ENCODE results near the gene LBX2. TPM values are rescaled to one million over a fixed set of nuclear protein-coding genes. Genes with fewer than 3 reads are reported as not detected.

LBX2 gene
- total RNA-seq, 4 donors from 2014 or later, result 0.80 to 3.8 (median 1.6) TPM; not detected in 1

- in situ Hi-C loops (cut with MboI; ENCODE audit: low pct_ligation_motif_present in 1 of 4, low pct_unique_long_range_greater_than_20kb in 1 of 4, low sequenced_read_pairs in 3 of 4) (no loop called here), intact Hi-C loops (cut with DNase I; ENCODE audit: low total_unique reads) (no loop called here)
- Histone ChIP-seq H3K27ac (no peak overlapping the region), H3K36me3 (peaks cover 0 to 4% (median 0%) of the 10 kb centered on the region in 4 donors), H3K27me3 (no peaks in the 10 kb centered on the region), H3K4me1 (peaks cover 0 to 8% (median under 1%) of the 10 kb centered on the region in 4 donors), H3K9me3 (no peaks in the 10 kb centered on the region), H3K4me3 (no peak overlapping the region)
- DNase-seq, result no peak
- no peak for TF ChIP-seq EP300 (IDR thresholded peaks at IDR 0.05; ENCODE audit: low read depth)
- TF ChIP-seq POLR2AphosphoS5 (IDR thresholded peaks at IDR 0.05), result no peak
- no peak for TF ChIP-seq POLR2A (IDR thresholded peaks at IDR 0.05)
- TF ChIP-seq CTCF (IDR thresholded peaks at IDR 0.05), result no peak
- whole genome bisulfite sequencing, 2 donors (ENCODE audit: low coverage in 1 of 2), result 79 to 85% methylated on average over 8 to 23 of the region's 23 CpGs
Measured at GRCh38 chr2:74536166-74536950, 37.0 kb upstream of the LBX2 start.

- no peaks in the 10 kb centered on the region for H3K27me3 ChIP-seq
- WGBS, 2 donors (ENCODE audit: low coverage in 1 of 2), result 87 to 100% methylated on average over 1 to 10 of the region's 10 CpGs
- peaks cover 5 to 16% (median 8%) of the 10 kb centered on the region in 4 donors for H3K4me1 ChIP-seq
- intact Hi-C loops (cut with DNase I; ENCODE audit: low total_unique reads) (no loop called here), in situ Hi-C loops (cut with MboI; ENCODE audit: low pct_ligation_motif_present in 1 of 4, low pct_unique_long_range_greater_than_20kb in 1 of 4, low sequenced_read_pairs in 3 of 4) (no loop called here)
- no peak for TF ChIP-seq EP300 (IDR thresholded peaks at IDR 0.05; ENCODE audit: low read depth)
- no peak for TF ChIP-seq POLR2AphosphoS5 (IDR thresholded peaks at IDR 0.05)
- TF ChIP-seq POLR2A (IDR thresholded peaks at IDR 0.05), result no peak
- TF ChIP-seq CTCF (IDR thresholded peaks at IDR 0.05), result no peak
- no peak overlapping the region for H3K27ac ChIP-seq
- peaks cover 0 to 4% (median 0%) of the 10 kb centered on the region in 4 donors for H3K36me3 ChIP-seq
- no peaks in the 10 kb centered on the region for H3K9me3 ChIP-seq
- no peak for DNase-seq
- no peak overlapping the region for H3K4me3 ChIP-seq
Measured at GRCh38 chr2:74535440-74535965, 36.1 kb upstream of the LBX2 start.

- H3K27me3 ChIP-seq, result no peaks in the 10 kb centered on the region
- intact Hi-C loops (cut with DNase I; ENCODE audit: low total_unique reads) (no loop called here), in situ Hi-C loops (cut with MboI; ENCODE audit: low pct_ligation_motif_present in 1 of 4, low pct_unique_long_range_greater_than_20kb in 1 of 4, low sequenced_read_pairs in 3 of 4) (no loop called here)
- H3K4me1 ChIP-seq, result peaks cover 5 to 16% (median 8%) of the 10 kb centered on the region in 4 donors
- DNase-seq, result no peak
- peaks cover 0 to 4% (median 0%) of the 10 kb centered on the region in 4 donors for H3K36me3 ChIP-seq
- H3K4me3 ChIP-seq, result no peak overlapping the region
- H3K27ac ChIP-seq, result no peak overlapping the region
- H3K9me3 ChIP-seq, result no peaks in the 10 kb centered on the region
- WGBS, 2 donors (ENCODE audit: low coverage in 1 of 2), result 79 to 85% methylated on average over 3 to 12 of the region's 12 CpGs
- TF ChIP-seq EP300 (IDR thresholded peaks at IDR 0.05; ENCODE audit: low read depth) (no peak), POLR2AphosphoS5 (IDR thresholded peaks at IDR 0.05) (no peak), CTCF (IDR thresholded peaks at IDR 0.05) (no peak), POLR2A (IDR thresholded peaks at IDR 0.05) (no peak)
Measured at GRCh38 chr2:74534411-74534810, 35.0 kb upstream of the LBX2 start.

- Histone ChIP-seq H3K27me3 (no peaks in the 10 kb centered on the region), H3K4me1 (peaks cover 10 to 21% (median 14%) of the 10 kb centered on the region in 4 donors), H3K9me3 (no peaks in the 10 kb centered on the region), H3K36me3 (peaks cover 0 to 4% (median 0%) of the 10 kb centered on the region in 4 donors), H3K4me3 (no peak overlapping the region), H3K27ac (no peak overlapping the region)
- in situ Hi-C loops (cut with MboI; ENCODE audit: low pct_ligation_motif_present in 1 of 4, low pct_unique_long_range_greater_than_20kb in 1 of 4, low sequenced_read_pairs in 3 of 4), result no loop called here
- WGBS, 2 donors (ENCODE audit: low coverage in 1 of 2), result 85 to 86% methylated on average over 2 to 4 of the region's 4 CpGs
- no peak for DNase-seq
- intact Hi-C loops (cut with DNase I; ENCODE audit: low total_unique reads), result no loop called here
- TF ChIP-seq POLR2A (IDR thresholded peaks at IDR 0.05) (no peak), POLR2AphosphoS5 (IDR thresholded peaks at IDR 0.05) (no peak), CTCF (IDR thresholded peaks at IDR 0.05) (no peak), EP300 (IDR thresholded peaks at IDR 0.05; ENCODE audit: low read depth) (no peak)
Measured at GRCh38 chr2:74533464-74533863, 34.1 kb upstream of the LBX2 start.

All from transverse colon (tissue), 4 donors.